ENCODE results near the gene FGFR2. TPM values are rescaled to one million over a fixed set of nuclear protein-coding genes. Genes with fewer than 3 reads are reported as not detected.

Gene FGFR2
- total RNA-seq, 1 donor: 0.86 TPM

GRCh38 chr10:121601458-121601857, 3.2 kb upstream of the FGFR2 start:
- H3K4me3 ChIP-seq (ENCODE audit: low read depth, low read length): no peak overlapping the region
- no peak for TF ChIP-seq CTCF (IDR thresholded peaks at IDR 0.05; ENCODE audit: insufficient read depth, low read depth, low read length)
- no peak for DNase-seq (ENCODE audit: low read depth)

- H3K4me3 ChIP-seq (ENCODE audit: low read depth, low read length): no peak overlapping the region
- no peak for TF ChIP-seq CTCF (IDR thresholded peaks at IDR 0.05; ENCODE audit: insufficient read depth, low read depth, low read length)
- DNase-seq (ENCODE audit: low read depth): no peak
Measured at GRCh38 chr10:121600611-121601010, 2.4 kb upstream of the FGFR2 start.

DNA sequence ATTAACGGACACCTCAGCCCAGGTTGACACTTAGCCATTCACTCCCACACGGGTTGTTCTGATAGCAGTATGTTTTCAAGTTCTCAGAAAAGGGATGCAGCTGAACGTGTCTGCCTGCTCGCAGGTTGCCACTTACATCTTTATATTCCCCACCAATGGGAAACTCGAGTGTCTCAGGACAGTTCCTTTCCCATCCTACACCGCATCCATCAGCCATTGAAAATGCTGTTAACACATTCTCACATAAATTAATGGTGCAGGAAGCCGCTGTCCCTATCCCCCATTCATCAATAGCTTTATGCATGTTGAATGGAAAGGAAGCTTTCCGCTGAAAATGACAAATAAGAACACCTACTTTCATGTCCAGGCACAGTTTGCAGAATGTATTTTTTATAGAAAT, 1.7 kb upstream of the FGFR2 start:
- TF ChIP-seq CTCF (IDR thresholded peaks at IDR 0.05; ENCODE audit: insufficient read depth, low read depth, low read length): no peak
- no peak for DNase-seq (ENCODE audit: low read depth)
- no peak overlapping the region for H3K4me3 ChIP-seq (ENCODE audit: low read depth, low read length)

DNA sequence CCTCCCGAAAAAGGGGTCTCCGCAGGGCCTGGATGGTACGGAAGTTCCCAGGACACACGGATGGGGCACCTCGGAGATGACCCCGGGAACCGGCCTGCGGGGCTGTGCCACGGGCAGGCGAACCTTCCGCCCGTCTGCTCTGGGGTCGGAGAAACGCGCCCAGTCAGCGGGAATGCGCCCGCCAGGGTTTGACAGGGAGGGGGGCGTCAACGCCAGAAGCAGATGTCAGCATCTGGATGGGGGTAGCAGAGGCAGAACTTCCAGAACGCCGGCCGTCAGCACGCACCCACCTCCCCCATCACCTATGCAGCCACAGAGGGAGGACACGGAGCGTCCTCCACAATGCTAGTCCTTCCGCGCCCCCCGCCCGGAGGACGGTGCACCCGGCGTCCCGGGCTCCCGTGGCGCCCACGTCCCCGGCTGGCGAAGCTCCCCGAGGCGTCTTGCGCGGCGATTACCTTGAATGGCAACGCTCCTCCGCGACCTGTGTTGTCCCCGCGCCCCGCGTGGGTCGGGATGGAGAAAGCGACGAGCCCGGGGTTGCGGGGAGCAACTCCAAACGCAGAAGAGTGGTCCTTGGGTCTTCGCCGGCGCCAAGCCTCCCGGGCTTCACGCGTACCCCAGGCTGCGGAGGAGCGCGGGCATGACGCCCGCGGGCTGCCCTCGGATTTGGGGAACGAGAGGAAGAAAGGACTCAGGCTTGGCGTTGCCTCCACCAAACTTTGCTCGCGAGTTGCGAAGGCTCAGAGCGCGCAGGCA, 561 bp downstream of the FGFR2 start:
- peak overlapping the region; percentile 54 for H3K4me3 ChIP-seq (ENCODE audit: low read depth, low read length)
- TF ChIP-seq CTCF (IDR thresholded peaks at IDR 0.05; ENCODE audit: insufficient read depth, low read depth, low read length): no peak
- DNase-seq (ENCODE audit: low read depth): no peak

DNA sequence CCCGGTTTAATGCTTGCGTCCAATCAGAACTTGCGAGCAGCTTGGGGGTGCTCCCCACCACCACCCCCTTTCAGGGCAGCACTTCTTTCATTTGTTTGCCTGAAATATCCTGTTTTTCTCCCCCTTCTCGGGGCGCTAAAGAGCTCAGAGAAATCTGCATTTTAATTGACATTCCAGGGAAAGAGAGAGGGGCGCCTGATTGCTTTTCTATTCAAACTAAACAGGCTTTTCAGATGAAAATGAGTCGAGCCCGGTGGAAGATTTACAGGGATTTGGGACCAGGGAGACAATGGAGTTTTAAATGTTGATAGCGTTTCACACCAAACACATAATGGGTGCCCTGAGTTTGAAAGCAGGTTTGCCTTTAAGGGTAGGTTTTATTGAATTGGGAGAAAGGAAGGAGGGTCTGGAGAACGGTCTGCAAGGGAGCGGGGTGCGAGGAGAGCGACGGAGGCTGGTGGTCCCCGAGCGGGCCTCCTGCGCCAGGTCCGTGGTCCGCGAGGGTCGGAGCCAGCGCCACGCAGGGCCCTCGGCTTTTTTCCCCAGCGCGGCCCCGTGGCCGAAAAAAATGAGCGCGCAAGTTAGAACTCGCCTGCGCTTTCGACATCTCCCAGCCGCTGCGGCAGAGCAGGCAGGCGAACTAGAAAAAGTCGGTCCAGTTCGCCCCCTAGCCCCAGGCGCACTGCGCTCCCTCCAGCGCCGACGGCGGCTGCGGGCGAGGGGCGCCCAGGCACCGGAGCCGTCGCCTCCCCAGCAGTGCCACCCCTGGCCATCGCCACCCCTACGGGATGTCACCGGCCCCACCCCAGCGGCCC, 1.3 kb downstream of the FGFR2 start:
- peak overlapping the region; percentile 54 for H3K4me3 ChIP-seq (ENCODE audit: low read depth, low read length)
- DNase-seq (ENCODE audit: low read depth): peak; percentile 18
- no peak for TF ChIP-seq CTCF (IDR thresholded peaks at IDR 0.05; ENCODE audit: insufficient read depth, low read depth, low read length)

DNA sequence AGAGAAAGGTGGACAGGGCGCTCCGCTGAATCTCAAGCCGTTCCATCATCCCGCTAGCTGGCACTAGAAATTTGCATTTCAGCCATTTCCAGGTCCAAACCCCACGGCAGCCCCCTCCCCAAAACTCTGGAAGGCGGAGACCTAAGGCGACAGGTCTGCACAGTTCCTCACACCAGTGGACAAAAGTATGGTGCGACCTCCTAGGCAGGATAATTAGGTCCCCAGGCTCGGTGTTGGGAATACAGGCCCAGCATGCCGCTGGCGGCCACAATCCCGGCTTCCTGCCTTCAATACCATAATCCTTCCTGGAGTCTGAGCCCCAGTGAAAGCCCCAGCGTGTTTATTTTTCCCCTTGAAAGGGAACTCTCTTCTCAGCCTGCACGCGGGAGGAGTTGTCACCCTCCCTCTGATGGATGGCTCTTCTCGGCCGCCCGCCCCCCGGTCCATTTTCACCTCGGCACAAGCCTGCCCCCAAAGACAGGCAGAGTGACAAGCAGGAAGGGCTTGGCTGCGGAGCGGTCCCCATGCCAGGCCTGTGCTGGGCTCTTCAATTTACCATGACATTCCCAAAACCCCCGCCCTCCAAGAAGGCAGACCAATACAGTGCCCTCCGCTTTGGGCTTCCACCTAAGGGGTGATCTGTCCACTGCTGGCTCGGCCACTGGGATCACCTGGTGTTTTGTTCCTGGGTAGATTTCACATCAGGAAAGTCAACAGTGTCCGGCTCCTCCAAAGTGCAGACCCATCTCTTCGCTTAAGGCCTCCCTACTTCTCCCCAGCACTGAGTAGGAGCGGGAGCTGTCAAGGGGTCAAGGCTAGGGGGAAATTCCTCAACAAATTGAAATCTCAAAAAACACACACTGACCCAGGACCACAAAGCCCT, 2.2 kb downstream of the FGFR2 start:
- TF ChIP-seq CTCF (IDR thresholded peaks at IDR 0.05; ENCODE audit: insufficient read depth, low read depth, low read length): no peak
- H3K4me3 ChIP-seq (ENCODE audit: low read depth, low read length): no peak overlapping the region
- DNase-seq (ENCODE audit: low read depth): no peak
